ENCODE data around the gene TRIM17. TPM values are rescaled to one million over a fixed set of nuclear protein-coding genes. Genes with fewer than 3 reads are reported as not detected.

TRIM17 gene
- polyA plus RNA-seq, 1 donor (not counting 4 experiments of a cell fraction or from before 2014, with no cell fraction given), result 0.24 TPM

DNA sequence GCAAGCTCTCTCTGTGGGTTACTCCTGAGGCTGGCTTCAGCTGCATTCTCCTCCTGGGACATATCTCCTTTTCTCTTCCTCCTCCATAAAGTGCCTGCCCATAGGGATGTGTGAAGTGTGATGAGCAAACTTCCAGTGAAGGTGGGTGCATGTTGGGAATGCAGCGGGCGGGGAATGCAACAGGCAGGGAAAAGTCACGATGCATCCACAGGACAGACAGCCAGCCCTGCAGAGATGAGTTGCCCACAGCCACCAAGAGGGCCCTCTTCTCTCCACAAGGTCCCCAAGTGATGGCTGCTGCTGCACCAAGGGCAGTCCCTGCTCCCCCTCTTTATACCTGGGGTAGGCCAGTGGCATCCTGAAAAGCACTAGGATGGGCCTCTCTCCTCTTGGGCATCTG, 37.0 kb upstream of the TRIM17 start:
- H2AFZ ChIP-seq (ENCODE audit: control insufficient read depth, low read length), result no peak overlapping the region
- no peak for DNase-seq (ENCODE audit: low read depth, low spot score)
- no peaks in the 10 kb centered on the region for H3K79me2 ChIP-seq (ENCODE audit: control insufficient read depth, insufficient read depth, low read length)
- no peaks in the 10 kb centered on the region for H3K27me3 ChIP-seq (ENCODE audit: control insufficient read depth, extremely low read depth, insufficient read depth, low read length)
- dilution Hi-C loops (cut with MboI; ENCODE audit: extremely low pct_ligation_motif_present, low sequenced_read_pairs), result no loop called here
- no peak for TF ChIP-seq EZH2 (IDR thresholded peaks at IDR 0.05; ENCODE audit: low read length)
- TF ChIP-seq, protein P1, sequence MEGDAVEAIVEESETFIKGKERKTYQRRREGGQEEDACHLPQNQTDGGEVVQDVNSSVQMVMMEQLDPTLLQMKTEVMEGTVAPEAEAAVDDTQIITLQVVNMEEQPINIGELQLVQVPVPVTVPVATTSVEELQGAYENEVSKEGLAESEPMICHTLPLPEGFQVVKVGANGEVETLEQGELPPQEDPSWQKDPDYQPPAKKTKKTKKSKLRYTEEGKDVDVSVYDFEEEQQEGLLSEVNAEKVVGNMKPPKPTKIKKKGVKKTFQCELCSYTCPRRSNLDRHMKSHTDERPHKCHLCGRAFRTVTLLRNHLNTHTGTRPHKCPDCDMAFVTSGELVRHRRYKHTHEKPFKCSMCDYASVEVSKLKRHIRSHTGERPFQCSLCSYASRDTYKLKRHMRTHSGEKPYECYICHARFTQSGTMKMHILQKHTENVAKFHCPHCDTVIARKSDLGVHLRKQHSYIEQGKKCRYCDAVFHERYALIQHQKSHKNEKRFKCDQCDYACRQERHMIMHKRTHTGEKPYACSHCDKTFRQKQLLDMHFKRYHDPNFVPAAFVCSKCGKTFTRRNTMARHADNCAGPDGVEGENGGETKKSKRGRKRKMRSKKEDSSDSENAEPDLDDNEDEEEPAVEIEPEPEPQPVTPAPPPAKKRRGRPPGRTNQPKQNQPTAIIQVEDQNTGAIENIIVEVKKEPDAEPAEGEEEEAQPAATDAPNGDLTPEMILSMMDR (optimal IDR thresholded peaks at IDR 0.05 in 1 of 3, IDR thresholded peaks at IDR 0.05 in 1 of 3, conservative IDR thresholded peaks at IDR 0.05 in 1 of 3; ENCODE audit: extremely low read depth in 1 of 3, insufficient read depth in 2 of 3, low read length in 3 of 3), result no peak
- no peaks in the 10 kb centered on the region for H4K20me1 ChIP-seq (ENCODE audit: control insufficient read depth, extremely low read depth, insufficient read depth, low read length)
- no peak overlapping the region for H3K4me2 ChIP-seq (ENCODE audit: control insufficient read depth, extremely low read depth, insufficient read depth, low read depth, low read length)
- H3K9me1 ChIP-seq (ENCODE audit: control insufficient read depth, extremely low read depth, insufficient read depth, low read length), result peaks cover 2% of the 10 kb centered on the region
- peaks cover 6% of the 10 kb centered on the region for H3K4me1 ChIP-seq (ENCODE audit: control insufficient read depth, extremely low read depth, insufficient read depth, low read length)
- H3K27ac ChIP-seq (ENCODE audit: control insufficient read depth, insufficient read depth, low read length), result no peak overlapping the region
- FAIRE-seq, result no peak
- H3K4me3 ChIP-seq (ENCODE audit: control insufficient read depth in 2 of 3, extremely low read depth in 1 of 3, insufficient read depth in 2 of 3, low read depth in 1 of 3, low read length in 3 of 3), result no peak overlapping the region
- no peak overlapping the region for H3K9ac ChIP-seq (ENCODE audit: control insufficient read depth, extremely low read depth, insufficient read depth, low read length)
- H3K36me3 ChIP-seq (ENCODE audit: control insufficient read depth in 2 of 2, extremely low read depth in 1 of 2, insufficient read depth in 2 of 2, low read length in 2 of 2), result no peaks in the 10 kb centered on the region
- H3K9me3 ChIP-seq (ENCODE audit: control insufficient read depth, low read depth, low read length), result no peaks in the 10 kb centered on the region

DNA sequence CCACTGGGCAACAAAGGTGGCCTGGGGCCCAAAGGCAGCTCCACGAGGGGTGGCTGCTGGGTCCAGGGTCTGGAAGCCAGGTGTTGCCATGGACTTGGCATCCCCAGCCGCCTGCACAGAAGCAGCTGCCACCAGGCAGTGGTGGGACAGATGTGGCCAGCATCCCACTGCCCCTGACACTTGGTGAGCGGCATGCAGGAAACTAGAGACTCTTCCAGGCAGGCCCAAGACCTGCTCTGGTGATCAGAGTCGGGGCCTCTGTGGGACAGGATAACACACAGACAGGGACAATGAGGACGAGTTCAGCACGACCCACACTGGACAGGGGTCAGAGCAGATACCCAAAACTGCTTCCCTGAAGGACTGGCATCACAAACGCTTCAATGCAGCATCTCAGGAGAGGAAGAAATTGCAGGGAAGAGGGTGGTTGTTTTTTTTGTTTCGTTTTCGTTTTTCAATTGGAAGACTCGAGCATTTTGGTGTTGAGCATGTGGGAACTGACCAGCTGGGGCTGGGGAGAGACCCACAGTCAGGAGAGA, 36.4 kb upstream of the TRIM17 start:
- Histone ChIP-seq H3K27me3 (ENCODE audit: control insufficient read depth, extremely low read depth, insufficient read depth, low read length) (no peaks in the 10 kb centered on the region), H3K9me3 (ENCODE audit: control insufficient read depth, low read depth, low read length) (no peaks in the 10 kb centered on the region), H3K4me2 (ENCODE audit: control insufficient read depth, extremely low read depth, insufficient read depth, low read depth, low read length) (no peak overlapping the region), H3K4me3 (ENCODE audit: control insufficient read depth in 2 of 3, extremely low read depth in 1 of 3, insufficient read depth in 2 of 3, low read depth in 1 of 3, low read length in 3 of 3) (no peak overlapping the region), H3K4me1 (ENCODE audit: control insufficient read depth, extremely low read depth, insufficient read depth, low read length) (peaks cover 6% of the 10 kb centered on the region), H3K27ac (ENCODE audit: control insufficient read depth, insufficient read depth, low read length) (no peak overlapping the region), H3K79me2 (ENCODE audit: control insufficient read depth, insufficient read depth, low read length) (no peaks in the 10 kb centered on the region), H3K9ac (ENCODE audit: control insufficient read depth, extremely low read depth, insufficient read depth, low read length) (no peak overlapping the region), H4K20me1 (ENCODE audit: control insufficient read depth, extremely low read depth, insufficient read depth, low read length) (no peaks in the 10 kb centered on the region), H3K9me1 (ENCODE audit: control insufficient read depth, extremely low read depth, insufficient read depth, low read length) (peaks cover 2% of the 10 kb centered on the region), H3K36me3 (ENCODE audit: control insufficient read depth in 2 of 2, extremely low read depth in 1 of 2, insufficient read depth in 2 of 2, low read length in 2 of 2) (no peaks in the 10 kb centered on the region), H2AFZ (ENCODE audit: control insufficient read depth, low read length) (no peak overlapping the region)
- no peak for FAIRE-seq
- no peak for DNase-seq (ENCODE audit: low read depth, low spot score)
- TF ChIP-seq EZH2 (IDR thresholded peaks at IDR 0.05; ENCODE audit: low read length), result no peak
- TF ChIP-seq, protein P1 (optimal IDR thresholded peaks at IDR 0.05 in 1 of 3, IDR thresholded peaks at IDR 0.05 in 1 of 3, conservative IDR thresholded peaks at IDR 0.05 in 1 of 3; ENCODE audit: extremely low read depth in 1 of 3, insufficient read depth in 2 of 3, low read length in 3 of 3), result no peak
- dilution Hi-C loops (cut with MboI; ENCODE audit: extremely low pct_ligation_motif_present, low sequenced_read_pairs), result no loop called here
